ENCODE measurements around the gene TMEM123. TPM values are rescaled to one million over a fixed set of nuclear protein-coding genes. Genes with fewer than 3 reads are reported as not detected.

Gene TMEM123
- total and polyA plus RNA-seq, 10 of the 15 experiments (the other 5 are each of a cell fraction or from before 2014, with no cell fraction given): 35.1 to 667 (median 123) TPM

DNA sequence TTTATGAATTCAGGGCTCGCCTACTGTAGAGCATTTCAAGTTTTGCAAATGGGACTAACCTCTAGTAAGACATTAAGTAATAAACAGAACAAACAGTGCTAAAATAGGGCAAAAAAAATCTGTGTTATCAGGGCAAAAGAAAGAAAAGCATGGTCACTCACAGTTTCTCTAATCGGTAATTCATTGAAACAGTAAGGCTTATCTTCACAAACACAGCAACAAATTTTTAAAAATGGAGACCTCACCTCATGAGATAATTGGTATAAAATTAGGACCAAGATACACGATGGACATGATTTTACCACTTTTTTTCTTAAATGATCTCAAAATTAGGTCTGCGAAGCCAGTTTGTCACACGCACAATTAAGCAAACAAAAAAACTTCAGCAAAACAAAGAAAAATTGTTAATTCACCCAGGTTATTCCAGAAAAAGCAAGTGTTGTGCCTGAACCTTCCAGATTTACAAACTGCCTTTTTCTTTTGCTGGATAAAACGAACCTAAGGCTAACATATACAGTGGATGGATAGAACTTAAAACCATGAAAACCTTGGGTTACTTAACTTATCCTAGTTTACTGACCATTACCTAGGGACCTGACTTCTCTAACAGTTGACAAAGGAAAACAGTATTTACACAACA is 1.4 kb downstream of the TMEM123 start (continued):
- TF ChIP-seq ASH2L (IDR thresholded peaks at IDR 0.05; ENCODE audit: borderline replicate concordance, low read depth) (no peak), CBX5 (IDR thresholded peaks at IDR 0.05; ENCODE audit: low read depth) (peak; percentile 0; the same call in 1 of the 2 replicates)

DNA sequence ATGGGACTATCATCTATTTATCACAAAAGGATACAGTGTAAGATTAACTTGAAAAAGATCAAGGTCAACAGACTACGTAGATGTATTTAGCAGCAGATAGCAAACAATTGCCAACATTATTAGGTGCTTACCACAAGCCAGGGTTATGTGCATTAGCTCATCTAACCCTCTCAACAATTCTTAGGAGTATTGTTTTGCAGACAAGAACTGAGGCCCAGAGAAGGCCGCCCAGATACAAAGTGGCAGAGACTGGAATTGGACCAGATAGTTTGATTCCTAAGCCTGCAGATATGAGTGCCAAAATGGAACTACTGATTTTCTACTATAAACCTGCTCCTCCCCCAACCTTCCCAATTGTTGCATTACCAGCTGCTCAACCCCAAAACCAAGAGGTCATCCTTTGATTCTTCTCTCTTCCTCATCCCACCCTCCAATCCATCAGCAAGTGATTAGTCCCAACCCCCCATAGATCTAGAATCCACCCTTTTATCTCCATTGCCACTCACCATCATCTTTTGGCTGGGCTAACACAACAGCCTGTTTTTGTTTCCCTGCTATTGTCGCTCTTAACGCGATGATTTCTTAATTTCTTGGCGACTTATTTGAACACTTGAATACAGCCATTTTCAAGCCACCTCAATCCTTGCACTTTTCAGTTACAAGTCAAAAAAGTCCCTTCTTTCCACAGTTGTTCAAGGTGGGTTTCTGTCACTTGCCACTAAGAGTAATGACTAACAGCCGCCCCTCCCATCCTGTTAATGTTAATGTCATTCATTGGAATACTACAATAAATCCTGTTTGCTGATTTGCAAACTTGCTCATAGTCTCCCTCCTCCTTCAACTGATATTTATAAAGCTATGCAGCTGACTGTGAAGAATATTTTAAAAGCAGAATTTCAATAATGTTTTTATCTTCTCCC is 2.7 kb downstream of the TMEM123 start:
- H3K4me3 ChIP-seq: peak overlapping the region; percentile 75
- no peak for FAIRE-seq
- ChIA-PET SMC1A (ENCODE audit: uncharacterized antibody, unreplicated experiment) (interaction anchor here (1.2 to 3.9 kb wide), 13 partner anchors 20 to 110 kb away, joined by 3 to 30 read pairs (median 5); no protein-coding TSS in a partner anchor), POLR2A (interaction anchor here (0.5 to 1.2 kb wide), 5 partner anchors 15 to 116 kb away, joined by 3 to 7 read pairs (median 3); no protein-coding TSS in a partner anchor), CTCF (interaction anchor here (0.9 to 7.4 kb wide), 13 partner anchors 19 to 163 kb away, joined by 3 to 95 read pairs (median 5); no protein-coding TSS in a partner anchor), RAD21 (ENCODE audit: unreplicated experiment) (interaction anchor here (0.6 to 3.9 kb wide), 13 partner anchors 19 to 467 kb away, joined by 3 to 45 read pairs (median 5); no protein-coding TSS in a partner anchor)
- TF ChIP-seq HDGF (IDR thresholded peaks at IDR 0.05) (peak; percentile 36; the same call in 1 of the 2 replicates), YBX1 (IDR thresholded peaks at IDR 0.05) (no peak), ATF7 (IDR thresholded peaks at IDR 0.05; ENCODE audit: low read depth) (0 out of 2 replicates have a peak, but pooled peaks have one; percentile 18), BMI1 (IDR thresholded peaks at IDR 0.05; ENCODE audit: borderline replicate concordance) (no peak), IKZF2 (IDR thresholded peaks at IDR 0.05) (0 out of 4 replicates have a peak, but pooled peaks of 1 of the 2 experiments have one; percentile 33), NR2F1 (conservative IDR thresholded peaks at IDR 0.05) (peak; percentile 71), WRNIP1 (IDR thresholded peaks at IDR 0.05; ENCODE audit: borderline replicate concordance, low read depth, low read length) (no peak)
- TF ChIP-seq, protein P1, sequence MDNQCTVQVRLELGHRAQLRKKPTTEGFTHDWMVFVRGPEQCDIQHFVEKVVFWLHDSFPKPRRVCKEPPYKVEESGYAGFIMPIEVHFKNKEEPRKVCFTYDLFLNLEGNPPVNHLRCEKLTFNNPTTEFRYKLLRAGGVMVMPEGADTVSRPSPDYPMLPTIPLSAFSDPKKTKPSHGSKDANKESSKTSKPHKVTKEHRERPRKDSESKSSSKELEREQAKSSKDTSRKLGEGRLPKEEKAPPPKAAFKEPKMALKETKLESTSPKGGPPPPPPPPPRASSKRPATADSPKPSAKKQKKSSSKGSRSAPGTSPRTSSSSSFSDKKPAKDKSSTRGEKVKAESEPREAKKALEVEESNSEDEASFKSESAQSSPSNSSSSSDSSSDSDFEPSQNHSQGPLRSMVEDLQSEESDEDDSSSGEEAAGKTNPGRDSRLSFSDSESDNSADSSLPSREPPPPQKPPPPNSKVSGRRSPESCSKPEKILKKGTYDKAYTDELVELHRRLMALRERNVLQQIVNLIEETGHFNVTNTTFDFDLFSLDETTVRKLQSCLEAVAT (IDR thresholded peaks at IDR 0.05): peak; percentile 97
- 91% methylated on average over 7 of the region's 7 CpGs for WGBS (ENCODE audit: insufficient coverage, insufficient replicate concordance, low lambda C conversion rate, missing lambda C conversion rate)
- H4K20me1 ChIP-seq (ENCODE audit: control insufficient read depth, insufficient read depth): no peaks in the 10 kb centered on the region
- H3K79me2 ChIP-seq (ENCODE audit: control insufficient read depth, insufficient read depth, low read length): peaks cover 72% of the 10 kb centered on the region
- H3K9ac ChIP-seq (ENCODE audit: control insufficient read depth, insufficient read depth, low read length): peak overlapping the region; percentile 22; the same call in 1 of the 2 replicates
- H3K4me1 ChIP-seq (ENCODE audit: control insufficient read depth, insufficient read depth, low read length): 0 out of 2 replicates have a peak, but pooled peaks cover 12% of the 10 kb centered on the region
- intact Hi-C loops (cut with micrococcal nuclease; ENCODE audit: unreplicated experiment): loop anchor here (2.0 to 5.0 kb wide), 3 partner anchors 59 to 162 kb away; partner anchors contain the start of gene BIRC2
- 0 out of 2 replicates have a peak overlapping the region, but pooled peaks have one; percentile 21 for H3K27ac ChIP-seq (ENCODE audit: control insufficient read depth, insufficient read depth)
- BruUV-seq (replicated peaks): no TSS peak
- peak overlapping the region; percentile 79 for H3K4me2 ChIP-seq (ENCODE audit: control insufficient read depth, insufficient read depth)
- in situ Hi-C loops (cut with MboI): no loop called here
- no peak overlapping the region for H2AFZ ChIP-seq (ENCODE audit: control insufficient read depth, low read depth, low read length)
- H3K27me3 ChIP-seq (replicated peaks in 1 of 2; ENCODE audit: control insufficient read depth in 2 of 2, insufficient read depth in 2 of 2, low read length in 1 of 2): no peaks in the 10 kb centered on the region
- peaks cover 0 to 14% of the 10 kb centered on the region in 2 experiments for H3K36me3 ChIP-seq (ENCODE audit: control insufficient read depth in 2 of 2, insufficient read depth in 2 of 2, low read length in 1 of 2)
- ATAC-seq: no peak
- DNase-seq (ENCODE audit: low read depth, low spot score): no peak
- peaks cover 2% of the 10 kb centered on the region for H3K9me3 ChIP-seq (replicated peaks; ENCODE audit: control insufficient read depth, insufficient read depth, low read length)

All from GM12878 (cell line).